Left ventricle myocardium inferior (tissue), 1 donor: ENCODE results near the gene HOGA1. TPM values are rescaled to one million over a fixed set of nuclear protein-coding genes. Genes with fewer than 3 reads are reported as not detected.

ENCODE experiments used
- DNase-seq: peaks from one replicate; pipeline ENCODE4 v3.0.0-alpha.2; 2020
- H3K27ac ChIP-seq: fragments of 200-600 bp; replicated peaks from 2 replicates; pipeline ENCODE4 v1.8.0; 2021
- H3K27me3 ChIP-seq: fragments of 200-600 bp; 2 replicates; pipeline ENCODE4 v1.8.0; 2021; ENCODE audit warnings: low read depth
- H3K36me3 ChIP-seq: fragments of 200-600 bp; 2 replicates; pipeline ENCODE4 v1.8.0; 2021
- H3K4me1 ChIP-seq: fragments of 200-600 bp; 2 replicates; pipeline ENCODE4 v1.8.0; 2021
- H3K4me3 ChIP-seq: fragments of 200-600 bp; 2 replicates; pipeline ENCODE4 v1.8.0; 2021; ENCODE audit warnings: mild to moderate bottlenecking, moderate library complexity
- H3K9me3 ChIP-seq: fragments of 200-600 bp; replicated peaks from 2 replicates; pipeline ENCODE4 v1.8.0; 2021
- intact Hi-C: fragments of 100-400 bp; cut with micrococcal nuclease; formaldehyde crosslinking; loops from one replicate; pipeline ENCODE4 v1.11.0; 2022
- total RNA-seq: library from RNA; stranded (reverse); fragmentation: NEBNext Ultra II Directional; extraction: Animal tissue kit (Norgen Biotek cat#: 25700); gene quantifications from one replicate; pipeline ENCODE4 v1.2.1, GENCODE V29; 2021
- TF ChIP-seq, protein P1 (sequence below): fragments of 200-600 bp; IDR thresholded peaks from 2 replicates; pipeline ENCODE4 v1.8.0; 2021; ENCODE audit warnings: antibody characterized with exemption, mild to moderate bottlenecking, borderline replicate concordance
- donor health status: DM: no; HTN: yes; CAD: no; lungs with severe emphysema.

HOGA1 gene
- total RNA-seq, 1 donor from 2014 or later: 47.1 TPM

GRCh38 chr10:97570789-97571471, 13.3 kb upstream of the HOGA1 start:
- H3K4me3 ChIP-seq: no peak overlapping the region
- H3K27ac ChIP-seq: peak overlapping the region; percentile 91
- peaks cover 31% of the 10 kb centered on the region for H3K36me3 ChIP-seq
- DNase-seq: peak; percentile 34
- no peaks in the 10 kb centered on the region for H3K9me3 ChIP-seq
- no peaks in the 10 kb centered on the region for H3K27me3 ChIP-seq
- TF ChIP-seq, protein P1, sequence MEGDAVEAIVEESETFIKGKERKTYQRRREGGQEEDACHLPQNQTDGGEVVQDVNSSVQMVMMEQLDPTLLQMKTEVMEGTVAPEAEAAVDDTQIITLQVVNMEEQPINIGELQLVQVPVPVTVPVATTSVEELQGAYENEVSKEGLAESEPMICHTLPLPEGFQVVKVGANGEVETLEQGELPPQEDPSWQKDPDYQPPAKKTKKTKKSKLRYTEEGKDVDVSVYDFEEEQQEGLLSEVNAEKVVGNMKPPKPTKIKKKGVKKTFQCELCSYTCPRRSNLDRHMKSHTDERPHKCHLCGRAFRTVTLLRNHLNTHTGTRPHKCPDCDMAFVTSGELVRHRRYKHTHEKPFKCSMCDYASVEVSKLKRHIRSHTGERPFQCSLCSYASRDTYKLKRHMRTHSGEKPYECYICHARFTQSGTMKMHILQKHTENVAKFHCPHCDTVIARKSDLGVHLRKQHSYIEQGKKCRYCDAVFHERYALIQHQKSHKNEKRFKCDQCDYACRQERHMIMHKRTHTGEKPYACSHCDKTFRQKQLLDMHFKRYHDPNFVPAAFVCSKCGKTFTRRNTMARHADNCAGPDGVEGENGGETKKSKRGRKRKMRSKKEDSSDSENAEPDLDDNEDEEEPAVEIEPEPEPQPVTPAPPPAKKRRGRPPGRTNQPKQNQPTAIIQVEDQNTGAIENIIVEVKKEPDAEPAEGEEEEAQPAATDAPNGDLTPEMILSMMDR: no peak
- intact Hi-C loops: loop anchor here (5.0 kb wide), 1 partner anchor 36 kb away; no protein-coding TSS in a partner anchor
- peaks cover 37% of the 10 kb centered on the region for H3K4me1 ChIP-seq

- DNase-seq: peak; percentile 1
- intact Hi-C loops: loop anchor here (5.0 kb wide), 1 partner anchor 36 kb away; no protein-coding TSS in a partner anchor
These were observed 12.6 kb upstream of the HOGA1 start for GRCh38 chr10:97571622-97572021.

DNA sequence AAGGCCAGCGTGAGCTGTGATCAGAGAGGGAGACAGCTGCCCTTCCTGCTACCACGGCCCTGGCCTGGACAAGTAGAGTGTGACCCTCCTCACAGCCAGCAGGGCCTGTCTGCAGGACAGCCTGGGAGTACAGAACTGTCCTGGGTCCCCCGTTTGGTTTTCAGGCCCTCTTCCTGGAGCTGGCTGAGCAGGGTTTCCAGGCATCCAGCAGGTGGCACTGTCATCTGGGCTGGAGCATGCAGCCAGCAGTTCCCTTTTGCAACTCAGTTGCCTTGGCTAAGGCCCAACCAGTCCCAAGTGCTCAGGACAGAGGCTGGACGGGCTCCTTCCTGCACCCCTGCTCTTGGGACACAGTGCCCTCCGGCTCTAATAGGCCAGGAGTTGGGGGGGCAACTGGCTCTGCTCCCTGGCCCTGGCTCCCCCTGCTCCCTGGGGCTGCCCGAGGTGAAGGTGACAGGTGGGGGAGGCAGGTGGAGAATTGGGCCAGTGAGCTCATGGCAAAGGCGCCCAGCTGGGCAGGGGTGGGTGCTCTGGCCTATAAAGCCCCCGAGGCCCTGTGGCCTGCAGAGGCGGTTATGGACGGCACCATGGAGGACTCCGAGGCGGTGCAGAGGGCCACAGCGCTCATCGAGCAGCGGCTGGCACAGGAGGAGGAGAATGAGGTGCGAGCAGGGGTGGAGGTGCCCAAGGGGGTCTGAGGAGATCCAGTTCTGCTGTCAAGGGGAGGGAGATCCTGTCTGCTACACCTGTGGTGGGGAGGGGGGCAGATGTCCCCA, 11.8 kb upstream of the HOGA1 start, which contains the start of gene ANKRD2:
Gene ANKRD2, plus strand, starts transcription at position 566 of the 776 bp plus-strand sequence. Its CDS starts 10 bp downstream, at position 576.
- Histone ChIP-seq H3K27me3 (no peaks in the 10 kb centered on the region), H3K36me3 (peaks cover 31% of the 10 kb centered on the region), H3K4me1 (peaks cover 42% of the 10 kb centered on the region), H3K4me3 (peak within 1 kb of the TSS; percentile 58), H3K9me3 (no peaks in the 10 kb centered on the region), H3K27ac (peak within 1 kb of the TSS; percentile 91)
- peak; percentile 86 for DNase-seq
- intact Hi-C loops: loop anchor here (5.0 kb wide), 1 partner anchor 35 kb away; no protein-coding TSS in a partner anchor
- TF ChIP-seq, protein P1: peak; percentile 88

More at GRCh38 chr10:97571622-97572021, 12.6 kb upstream of the HOGA1 start:
- H3K27me3 ChIP-seq: no peaks in the 10 kb centered on the region
- H3K4me3 ChIP-seq: no peak overlapping the region
- H3K36me3 ChIP-seq: peaks cover 31% of the 10 kb centered on the region
- H3K27ac ChIP-seq: peak overlapping the region; percentile 91
- H3K4me1 ChIP-seq: peaks cover 42% of the 10 kb centered on the region
- no peaks in the 10 kb centered on the region for H3K9me3 ChIP-seq
- TF ChIP-seq, protein P1: no peak

DNA sequence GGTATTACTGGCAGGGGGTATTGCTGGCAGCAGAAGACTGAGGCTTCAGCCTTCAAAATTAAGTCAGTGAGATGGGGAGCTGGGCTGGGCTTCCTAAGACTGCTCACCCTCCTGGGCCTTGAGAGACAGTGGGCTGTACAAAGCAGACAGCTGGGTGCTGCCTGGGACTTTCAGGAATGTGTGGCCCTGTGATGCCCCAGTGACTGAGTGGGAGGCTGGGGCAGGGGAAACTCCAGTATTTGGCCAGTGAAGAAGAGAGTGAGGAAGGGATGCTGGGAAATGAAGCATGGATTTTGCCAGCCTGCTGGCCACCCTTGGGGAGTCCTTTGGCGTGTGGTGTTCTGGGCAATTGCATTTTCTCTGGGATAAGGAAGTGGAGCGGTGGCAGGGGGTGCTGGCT, 11.2 kb upstream of the HOGA1 start:
- H3K27me3 ChIP-seq: no peaks in the 10 kb centered on the region
- intact Hi-C loops: loop anchor here (5.0 kb wide), 1 partner anchor 34 kb away; no protein-coding TSS in a partner anchor
- TF ChIP-seq, protein P1: no peak
- H3K27ac ChIP-seq: peak overlapping the region; percentile 91
- H3K36me3 ChIP-seq: peaks cover 28% of the 10 kb centered on the region
- H3K4me3 ChIP-seq: peak overlapping the region; percentile 58
- no peaks in the 10 kb centered on the region for H3K9me3 ChIP-seq
- peak; percentile 18 for DNase-seq
- peaks cover 42% of the 10 kb centered on the region for H3K4me1 ChIP-seq

DNA sequence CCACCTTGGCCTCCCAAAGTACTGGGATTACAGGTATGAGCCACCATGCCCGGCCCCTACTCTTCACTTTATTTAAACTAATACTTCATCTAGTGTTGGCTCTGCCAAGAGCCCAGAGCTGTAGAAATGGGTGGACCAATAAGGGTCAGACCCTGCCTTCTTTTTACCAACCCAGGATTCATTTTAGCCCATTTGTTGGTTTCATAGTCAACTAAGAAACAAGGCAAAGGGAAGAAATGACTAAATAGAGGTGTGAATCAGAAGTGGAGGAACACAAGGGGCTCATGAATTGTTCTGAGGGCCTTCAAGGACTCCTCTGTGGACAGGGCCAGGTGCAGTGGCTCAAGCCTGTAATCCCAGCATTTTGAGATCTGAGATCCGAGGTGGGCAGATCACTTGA, 10.5 kb upstream of the HOGA1 start:
- H3K4me1 ChIP-seq: peaks cover 42% of the 10 kb centered on the region
- TF ChIP-seq, protein P1: no peak
- peak overlapping the region; percentile 91 for H3K27ac ChIP-seq

More for the DNA sequence above, 10.5 kb upstream of the HOGA1 start:
- intact Hi-C loops: loop anchor here (5.0 kb wide), 1 partner anchor 34 kb away; no protein-coding TSS in a partner anchor
- DNase-seq: no peak
- H3K36me3 ChIP-seq: peaks cover 23% of the 10 kb centered on the region
- no peaks in the 10 kb centered on the region for H3K27me3 ChIP-seq
- H3K9me3 ChIP-seq: no peaks in the 10 kb centered on the region
- peak overlapping the region; percentile 58 for H3K4me3 ChIP-seq
